ENCODE measurements around the gene FES. TPM values are rescaled to one million over a fixed set of nuclear protein-coding genes. Genes with fewer than 3 reads are reported as not detected.
A peak's percentile ranks its signal among the peaks of the same experiment; 100 is the strongest.

Gene FES
- polyA plus RNA-seq, 2 of the 4 experiments (the other 2 are of a cell fraction), result 0.39 to 0.50 TPM

- H3K4me1 ChIP-seq, result peaks cover 69% of the 10 kb centered on the region
- POLR2A ChIA-PET, result no interaction called here
- no peak for ATAC-seq
- no peak overlapping the region; the same call in 2 of the 3 replicates for H3K4me3 ChIP-seq
- CTCF ChIA-PET, result interaction anchor here (0.6 to 6.8 kb wide), 3 partner anchors 11 to 549 kb away, joined by 3 to 59 read pairs (median 3); no protein-coding TSS in a partner anchor
- no peak for FAIRE-seq
- no peaks in the 10 kb centered on the region for H3K9me3 ChIP-seq
- TF ChIP-seq USF2 (IDR thresholded peaks at IDR 0.05) (no peak), HDAC2 (IDR thresholded peaks at IDR 0.05) (no peak), EHF (CRISPR knock-in tag; IDR thresholded peaks at IDR 0.05) (no peak), RNF2 (IDR thresholded peaks at IDR 0.05; ENCODE audit: borderline replicate concordance, low read depth) (no peak), MAZ (IDR thresholded peaks at IDR 0.05; ENCODE audit: borderline replicate concordance, low read depth, low read length) (no peak), POLR2AphosphoS2 (conservative IDR thresholded peaks at IDR 0.05; ENCODE audit: low read length) (no peak), HOXA7 (CRISPR knock-in tag; IDR thresholded peaks at IDR 0.05) (no peak), CHD4 (IDR thresholded peaks at IDR 0.05; ENCODE audit: borderline replicate concordance) (no peak), SREBF2 (IDR thresholded peaks at IDR 0.05) (no peak), FOSB (CRISPR knock-in tag; IDR thresholded peaks at IDR 0.05) (no peak), HEYL (CRISPR knock-in tag; IDR thresholded peaks at IDR 0.05) (no peak), FOXS1 (CRISPR knock-in tag; IDR thresholded peaks at IDR 0.05) (no peak), ZNF302 (CRISPR knock-in tag; IDR thresholded peaks at IDR 0.05) (no peak), E2F6 (IDR thresholded peaks at IDR 0.05; ENCODE audit: borderline replicate concordance, low read depth) (no peak), MAFK (IDR thresholded peaks at IDR 0.05; ENCODE audit: partially characterized antibody) (no peak), ATOH8 (CRISPR knock-in tag; IDR thresholded peaks at IDR 0.05; ENCODE audit: low read depth) (no peak), HOXB5 (CRISPR knock-in tag; IDR thresholded peaks at IDR 0.05) (no peak), BCL3 (IDR thresholded peaks at IDR 0.05) (no peak), PBX3 (IDR thresholded peaks at IDR 0.05) (no peak), ZC3H11A (IDR thresholded peaks at IDR 0.05) (no peak)
- peak overlapping the region; percentile 85 to 97 for H3K27ac ChIP-seq
- H3K4me2 ChIP-seq, result peak overlapping the region; percentile 96
- DNase-seq (ENCODE audit: low read depth in 1 of 2, low spot score in 1 of 2), result no peak
Observed at GRCh38 chr15:90869140-90869541, 15.2 kb upstream of the FES start.

- peak overlapping the region; percentile 85 to 97 for H3K27ac ChIP-seq
- ChIA-PET CTCF (interaction anchor here (0.6 to 6.8 kb wide), 4 partner anchors 12 to 282 kb away, joined by 3 to 59 read pairs (median 6); no protein-coding TSS in a partner anchor), POLR2A (interaction anchor here (1.1 kb wide), 1 partner anchor 8 kb away, joined by 5 read pairs; no protein-coding TSS in a partner anchor)
- peak in 1 of 2 experiments; percentile 26; a peak in 3 of 6 replicates for ATAC-seq
- no peaks in the 10 kb centered on the region for H3K9me3 ChIP-seq
- H3K4me2 ChIP-seq, result peak overlapping the region; percentile 96
- DNase-seq (ENCODE audit: low read depth in 1 of 2, low spot score in 1 of 2), result peak in 1 of 2 experiments; percentile 73
- FAIRE-seq, result no peak
- H3K4me1 ChIP-seq, result peaks cover 69% of the 10 kb centered on the region
- H3K4me3 ChIP-seq, result peak overlapping the region; percentile 4; the same call in 1 of the 3 replicates
- WGBS (ENCODE audit: missing lambda C conversion rate), result 50% methylated on average over 9 of the region's 9 CpGs
- no peak for TF ChIP-seq HDAC2 (IDR thresholded peaks at IDR 0.05)
- no peak for TF ChIP-seq MYC (IDR thresholded peaks at IDR 0.05; ENCODE audit: borderline replicate concordance, low read length)
- TF ChIP-seq TFCP2L1 (CRISPR knock-in tag; IDR thresholded peaks at IDR 0.05), result no peak
- TF ChIP-seq ELK1 (IDR thresholded peaks at IDR 0.05; ENCODE audit: low read depth, low read length), result no peak
- no peak for TF ChIP-seq POLR2AphosphoS2 (conservative IDR thresholded peaks at IDR 0.05; ENCODE audit: low read length)
- no peak for TF ChIP-seq EHF (CRISPR knock-in tag; IDR thresholded peaks at IDR 0.05)
- TF ChIP-seq FOSL2 (IDR thresholded peaks at IDR 0.05), result peak; percentile 44; the same call in 1 of the 2 replicates
- TF ChIP-seq FOSL2 (CRISPR knock-in tag; IDR thresholded peaks at IDR 0.05), result peak; percentile 73
- no peak for TF ChIP-seq RARB (CRISPR knock-in tag; IDR thresholded peaks at IDR 0.05)
- TF ChIP-seq RNF2 (IDR thresholded peaks at IDR 0.05; ENCODE audit: borderline replicate concordance, low read depth), result no peak
- no peak for TF ChIP-seq NPAS2 (CRISPR knock-in tag; IDR thresholded peaks at IDR 0.05; ENCODE audit: borderline replicate concordance)
- no peak for TF ChIP-seq MAZ (IDR thresholded peaks at IDR 0.05; ENCODE audit: borderline replicate concordance, low read depth, low read length)
Observed at GRCh38 chr15:90869601-90870353, 14.5 kb upstream of the FES start.
